ENCODE measurements around the gene MYH9. TPM values are rescaled to one million over a fixed set of nuclear protein-coding genes. Genes with fewer than 3 reads are reported as not detected.
A peak's percentile ranks its signal among the peaks of the same experiment; 100 is the strongest.

The MYH9 gene
- total RNA-seq, 1 donor from 2014 or later: 111 TPM

DNA sequence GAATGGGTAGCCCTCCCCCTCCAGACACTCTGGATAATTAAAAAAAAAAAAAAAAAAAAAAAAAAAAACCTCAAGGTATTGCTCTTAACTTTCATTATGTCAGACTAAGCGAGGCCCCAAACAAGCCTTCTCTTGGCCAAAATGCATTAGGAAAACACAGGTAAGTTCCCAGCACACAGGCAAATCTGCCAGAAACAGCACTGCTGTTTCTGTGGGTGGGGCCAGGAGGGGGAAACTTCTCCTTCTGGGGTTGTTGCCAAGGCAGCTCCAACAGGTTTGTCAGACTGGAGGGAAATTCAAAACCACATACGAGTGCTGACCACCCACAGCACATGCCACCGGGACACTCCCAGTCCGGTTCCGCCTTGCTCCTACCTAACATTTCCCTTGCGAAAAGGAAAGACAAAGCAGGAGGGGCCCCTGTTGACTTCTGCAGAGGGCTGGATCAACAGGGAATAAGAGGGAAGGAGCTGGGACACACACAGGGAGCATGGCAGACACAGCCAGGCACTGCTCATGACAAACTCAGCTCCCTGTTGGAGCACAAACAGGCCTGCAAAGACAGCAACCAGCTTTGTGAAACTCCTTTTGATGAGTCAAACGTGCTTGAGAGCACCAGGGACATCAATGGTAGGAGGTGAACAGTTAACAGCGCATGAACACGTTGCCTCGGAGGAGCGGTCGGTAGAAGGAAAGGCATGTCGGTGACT, 55.0 kb downstream of the MYH9 start:
- Histone ChIP-seq H3K9ac (ENCODE audit: low read depth in 1 of 3, low read length in 3 of 3) (peak overlapping the region in 2 of 3 donors; percentile 25 to 76), H3K27ac (ENCODE audit: low read depth, low read length) (peak overlapping the region; percentile 92), H3K36me3 (ENCODE audit: control insufficient read depth in 3 of 3, insufficient read depth in 3 of 3, low read length in 3 of 3) (peaks cover 21 to 34% (median 24%) of the 10 kb centered on the region in 3 donors), H3K4me1 (ENCODE audit: control insufficient read depth in 3 of 3, insufficient read depth in 3 of 3, low read length in 3 of 3) (peaks cover 97 to 100% (median 99%) of the 10 kb centered on the region in 3 donors), H3K27me3 (ENCODE audit: control insufficient read depth in 3 of 3, insufficient read depth in 3 of 3, low read length in 3 of 3) (no peaks in the 10 kb centered on the region), H3K9me3 (ENCODE audit: control insufficient read depth in 3 of 3, low read length in 3 of 3) (no peaks in the 10 kb centered on the region), H3K4me3 (ENCODE audit: low read length in 3 of 3) (no peak overlapping the region)

DNA sequence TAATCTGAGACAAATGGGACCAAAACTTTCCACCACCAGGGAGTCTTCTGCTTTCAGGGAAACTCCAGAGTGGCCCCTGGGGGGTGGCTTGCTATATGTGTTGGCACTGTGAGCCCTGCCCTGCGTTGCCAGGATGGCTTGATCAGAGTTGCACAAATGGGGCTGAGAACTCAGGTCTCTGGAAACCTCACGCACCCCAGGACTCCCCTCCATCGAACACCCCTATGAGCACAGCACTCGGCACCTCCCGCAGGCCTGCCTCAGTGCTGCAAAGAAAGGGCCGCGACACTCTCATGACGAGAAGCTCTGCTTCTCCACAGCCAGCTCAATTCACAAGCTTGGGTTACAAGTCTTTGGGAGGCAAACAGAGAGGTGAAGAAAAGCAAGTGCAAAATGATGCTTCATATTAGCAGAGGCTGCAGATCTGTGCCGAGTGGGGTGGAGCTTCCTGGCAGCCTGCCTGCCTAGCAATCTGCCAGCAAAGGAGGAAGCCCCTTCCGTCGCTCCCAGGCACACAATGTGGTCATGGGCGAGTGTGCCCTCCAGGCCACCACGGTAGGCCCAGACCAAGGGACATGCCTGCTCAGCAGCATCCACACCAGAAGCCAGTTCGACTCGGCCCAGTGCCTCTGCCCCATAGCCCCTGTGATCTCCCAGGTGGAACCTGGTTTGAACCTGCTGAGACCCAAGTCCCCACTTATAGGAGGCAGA, 55.7 kb downstream of the MYH9 start:
- H3K9ac ChIP-seq (ENCODE audit: low read depth in 1 of 3, low read length in 3 of 3): peak overlapping the region; percentile 25 to 76 (median 26)
- H3K4me1 ChIP-seq (ENCODE audit: control insufficient read depth in 3 of 3, insufficient read depth in 3 of 3, low read length in 3 of 3): peaks cover 97 to 100% (median 98%) of the 10 kb centered on the region in 3 donors
- peaks cover 24 to 31% (median 25%) of the 10 kb centered on the region in 3 donors for H3K36me3 ChIP-seq (ENCODE audit: control insufficient read depth in 3 of 3, insufficient read depth in 3 of 3, low read length in 3 of 3)
- H3K27me3 ChIP-seq (ENCODE audit: control insufficient read depth in 3 of 3, insufficient read depth in 3 of 3, low read length in 3 of 3): no peaks in the 10 kb centered on the region
- H3K27ac ChIP-seq (ENCODE audit: low read depth, low read length): peak overlapping the region; percentile 92
- no peaks in the 10 kb centered on the region for H3K9me3 ChIP-seq (ENCODE audit: control insufficient read depth in 3 of 3, low read length in 3 of 3)
- peak overlapping the region; percentile 6 to 41 (median 35) for H3K4me3 ChIP-seq (ENCODE audit: low read length in 3 of 3)

DNA sequence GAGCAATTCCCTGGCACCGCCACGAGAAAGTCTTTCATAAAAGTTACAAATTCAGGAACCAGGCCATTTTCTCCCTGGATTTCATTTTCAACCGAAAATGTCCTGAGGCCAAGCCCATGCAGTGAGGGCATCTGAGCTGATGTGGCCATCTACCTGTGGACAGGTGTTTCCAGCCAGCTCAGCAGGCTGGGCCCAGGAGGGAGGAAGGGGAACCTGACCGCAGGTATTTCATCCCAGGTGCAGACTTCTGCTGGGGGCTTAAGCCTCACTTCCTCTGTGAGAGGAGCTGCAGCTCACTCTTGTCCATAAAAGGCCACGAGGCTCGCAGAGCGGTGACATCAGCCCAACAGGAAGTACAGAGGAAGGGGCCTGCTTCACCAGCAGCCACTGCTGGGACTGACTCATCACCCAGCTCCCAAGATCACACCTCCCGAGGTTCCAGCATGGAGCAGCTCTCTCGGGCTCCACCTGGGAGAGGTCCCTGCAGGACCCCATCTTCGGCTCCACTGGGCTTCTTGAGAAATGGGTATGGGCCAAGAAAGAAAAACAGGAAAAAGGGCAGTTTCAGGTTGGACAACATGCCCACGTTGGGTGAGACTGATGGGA, 56.4 kb downstream of the MYH9 start:
- H3K9me3 ChIP-seq (ENCODE audit: control insufficient read depth in 3 of 3, low read length in 3 of 3): no peaks in the 10 kb centered on the region
- peaks cover 97 to 100% (median 97%) of the 10 kb centered on the region in 3 donors for H3K4me1 ChIP-seq (ENCODE audit: control insufficient read depth in 3 of 3, insufficient read depth in 3 of 3, low read length in 3 of 3)
- peak overlapping the region; percentile 26 to 76 (median 54) for H3K9ac ChIP-seq (ENCODE audit: low read depth in 1 of 3, low read length in 3 of 3)
- H3K4me3 ChIP-seq (ENCODE audit: low read length in 3 of 3): peak overlapping the region in 2 of 3 donors; percentile 6 to 22
- H3K27ac ChIP-seq (ENCODE audit: low read depth, low read length): peak overlapping the region; percentile 92
- H3K36me3 ChIP-seq (ENCODE audit: control insufficient read depth in 3 of 3, insufficient read depth in 3 of 3, low read length in 3 of 3): peaks cover 21 to 31% (median 24%) of the 10 kb centered on the region in 3 donors
- no peaks in the 10 kb centered on the region for H3K27me3 ChIP-seq (ENCODE audit: control insufficient read depth in 3 of 3, insufficient read depth in 3 of 3, low read length in 3 of 3)

DNA sequence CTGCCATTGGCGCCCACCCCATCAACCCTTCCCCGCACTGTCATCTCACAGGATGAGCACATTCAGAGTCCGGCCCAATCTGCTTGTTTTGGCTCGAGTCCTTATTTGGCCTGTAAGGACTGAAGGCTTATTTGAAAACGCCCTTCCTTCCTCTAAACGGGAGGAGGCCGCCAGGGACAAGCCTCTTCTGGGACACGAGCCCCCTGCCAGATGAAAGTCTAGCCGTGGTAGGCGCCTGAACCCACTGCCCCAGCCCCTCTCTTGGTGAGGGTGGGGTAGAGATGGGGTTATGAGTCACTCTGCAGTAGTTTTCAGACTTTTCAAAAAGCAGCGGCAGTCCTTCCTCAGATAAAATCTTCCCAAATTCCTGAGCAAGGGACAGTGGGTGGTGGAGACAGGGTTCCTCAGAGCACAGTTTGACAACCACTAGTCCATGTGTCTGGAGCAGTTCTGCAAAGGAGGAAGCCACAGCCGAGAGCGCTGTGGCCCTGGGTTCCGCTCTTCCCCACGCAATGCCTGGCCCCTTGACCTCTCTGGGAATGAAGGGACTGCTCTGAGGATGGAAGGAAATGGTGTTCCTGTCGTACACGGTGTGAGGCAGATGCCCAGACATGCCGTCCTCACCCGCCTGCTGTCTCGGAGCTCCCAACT, 57.0 kb downstream of the MYH9 start:
- peak overlapping the region in 2 of 3 donors; percentile 18 to 22 for H3K4me3 ChIP-seq (ENCODE audit: low read length in 3 of 3)
- H3K36me3 ChIP-seq (ENCODE audit: control insufficient read depth in 3 of 3, insufficient read depth in 3 of 3, low read length in 3 of 3): peaks cover 22 to 36% (median 31%) of the 10 kb centered on the region in 3 donors
- peaks cover 97 to 100% (median 97%) of the 10 kb centered on the region in 3 donors for H3K4me1 ChIP-seq (ENCODE audit: control insufficient read depth in 3 of 3, insufficient read depth in 3 of 3, low read length in 3 of 3)
- peak overlapping the region; percentile 13 to 76 (median 54) for H3K9ac ChIP-seq (ENCODE audit: low read depth in 1 of 3, low read length in 3 of 3)
- peak overlapping the region; percentile 92 for H3K27ac ChIP-seq (ENCODE audit: low read depth, low read length)
- H3K9me3 ChIP-seq (ENCODE audit: control insufficient read depth in 3 of 3, low read length in 3 of 3): no peaks in the 10 kb centered on the region
- no peaks in the 10 kb centered on the region for H3K27me3 ChIP-seq (ENCODE audit: control insufficient read depth in 3 of 3, insufficient read depth in 3 of 3, low read length in 3 of 3)

- Histone ChIP-seq H3K9me3 (ENCODE audit: control insufficient read depth in 3 of 3, low read length in 3 of 3) (no peaks in the 10 kb centered on the region), H3K27me3 (ENCODE audit: control insufficient read depth in 3 of 3, insufficient read depth in 3 of 3, low read length in 3 of 3) (no peaks in the 10 kb centered on the region), H3K36me3 (ENCODE audit: control insufficient read depth in 3 of 3, insufficient read depth in 3 of 3, low read length in 3 of 3) (peaks cover 24 to 40% (median 32%) of the 10 kb centered on the region in 3 donors), H3K27ac (ENCODE audit: low read depth, low read length) (peak overlapping the region; percentile 92), H3K4me3 (ENCODE audit: low read length in 3 of 3) (peak overlapping the region in 2 of 3 donors; percentile 17 to 18), H3K9ac (ENCODE audit: low read depth in 1 of 3, low read length in 3 of 3) (peak overlapping the region in 2 of 3 donors; percentile 16 to 76), H3K4me1 (ENCODE audit: control insufficient read depth in 3 of 3, insufficient read depth in 3 of 3, low read length in 3 of 3) (peaks cover 97 to 100% (median 97%) of the 10 kb centered on the region in 3 donors)
These were observed 57.6 kb downstream of the MYH9 start for GRCh38 chr22:36330127-36330526.

- Histone ChIP-seq H3K9ac (ENCODE audit: low read depth in 1 of 3, low read length in 3 of 3) (peak overlapping the region in 2 of 3 donors; percentile 37 to 76), H3K27ac (ENCODE audit: low read depth, low read length) (peak overlapping the region; percentile 92), H3K4me3 (ENCODE audit: low read length in 3 of 3) (peak overlapping the region in 2 of 3 donors; percentile 17 to 22), H3K4me1 (ENCODE audit: control insufficient read depth in 3 of 3, insufficient read depth in 3 of 3, low read length in 3 of 3) (peaks cover 96 to 100% (median 97%) of the 10 kb centered on the region in 3 donors), H3K36me3 (ENCODE audit: control insufficient read depth in 3 of 3, insufficient read depth in 3 of 3, low read length in 3 of 3) (peaks cover 22 to 38% (median 27%) of the 10 kb centered on the region in 3 donors), H3K9me3 (ENCODE audit: control insufficient read depth in 3 of 3, low read length in 3 of 3) (no peaks in the 10 kb centered on the region), H3K27me3 (ENCODE audit: control insufficient read depth in 3 of 3, insufficient read depth in 3 of 3, low read length in 3 of 3) (no peaks in the 10 kb centered on the region)
These were observed 58.3 kb downstream of the MYH9 start for GRCh38 chr22:36329254-36330078.

DNA sequence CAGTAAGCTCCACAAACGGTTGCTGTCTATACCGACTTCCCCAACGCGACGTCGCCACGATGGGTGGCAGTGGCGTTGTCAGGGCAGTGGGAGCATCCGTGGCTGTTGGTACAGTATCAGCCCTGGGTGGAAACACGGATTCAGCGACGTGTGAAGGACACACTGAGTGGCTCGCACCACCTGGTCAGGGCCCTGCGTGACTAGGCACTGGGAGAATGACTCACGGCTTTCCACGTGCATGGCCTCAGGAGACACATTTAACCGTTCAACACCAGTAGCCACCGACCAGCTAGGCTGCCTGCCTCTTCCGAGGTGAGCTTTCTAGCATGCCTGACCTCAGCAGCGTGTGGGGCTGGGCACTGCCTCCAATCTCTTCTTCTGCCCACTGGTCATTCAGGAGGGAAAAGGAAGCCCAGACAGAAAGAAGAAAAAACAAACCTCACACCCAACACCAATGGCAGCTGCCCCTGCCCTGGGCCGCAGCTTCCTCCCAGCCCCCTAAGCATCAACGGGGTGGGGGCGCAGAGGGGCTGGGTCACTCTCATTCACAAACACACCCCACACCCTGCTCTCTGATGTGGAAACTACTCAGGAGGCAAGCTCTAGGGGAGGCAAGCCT, 59.0 kb downstream of the MYH9 start:
- Histone ChIP-seq H3K9me3 (ENCODE audit: control insufficient read depth in 3 of 3, low read length in 3 of 3) (no peaks in the 10 kb centered on the region), H3K36me3 (ENCODE audit: control insufficient read depth in 3 of 3, insufficient read depth in 3 of 3, low read length in 3 of 3) (peaks cover 25 to 35% (median 26%) of the 10 kb centered on the region in 3 donors), H3K27ac (ENCODE audit: low read depth, low read length) (peak overlapping the region; percentile 92), H3K4me1 (ENCODE audit: control insufficient read depth in 3 of 3, insufficient read depth in 3 of 3, low read length in 3 of 3) (peaks cover 97 to 100% (median 98%) of the 10 kb centered on the region in 3 donors), H3K4me3 (ENCODE audit: low read length in 3 of 3) (peak overlapping the region in 2 of 3 donors; percentile 27 to 31), H3K9ac (ENCODE audit: low read depth in 1 of 3, low read length in 3 of 3) (peak overlapping the region; percentile 37 to 76 (median 51)), H3K27me3 (ENCODE audit: control insufficient read depth in 3 of 3, insufficient read depth in 3 of 3, low read length in 3 of 3) (no peaks in the 10 kb centered on the region)

DNA sequence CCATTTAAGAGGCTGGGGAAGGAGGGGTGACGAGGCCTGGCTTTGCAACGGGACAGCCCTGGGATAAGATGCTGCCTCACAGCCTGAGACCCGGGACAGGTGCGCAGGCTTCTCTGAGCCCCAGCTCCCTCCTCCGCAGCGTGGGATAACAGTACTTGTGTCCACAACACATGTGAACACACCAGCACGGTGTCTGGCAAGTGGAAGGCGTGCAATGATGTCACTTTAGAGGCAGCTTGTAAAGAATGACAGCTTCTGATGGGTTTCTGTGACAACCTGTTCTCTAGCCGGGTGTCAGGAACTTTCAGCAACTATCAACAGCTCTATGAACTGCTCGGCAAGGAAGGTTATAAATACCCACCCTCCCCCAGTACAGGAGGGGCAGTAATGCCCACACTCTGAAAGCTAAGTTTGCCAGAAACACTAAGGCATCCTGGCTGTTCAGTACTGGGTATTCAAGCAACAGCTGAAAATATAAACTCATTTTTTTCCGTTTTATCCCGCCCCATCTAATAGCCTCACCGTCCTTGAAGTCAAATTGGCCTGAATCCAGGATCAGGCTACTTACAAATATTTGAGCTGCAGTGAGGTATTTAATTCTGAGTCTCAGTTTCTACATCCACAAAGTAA, 59.7 kb downstream of the MYH9 start:
- no peaks in the 10 kb centered on the region for H3K9me3 ChIP-seq (ENCODE audit: control insufficient read depth in 3 of 3, low read length in 3 of 3)
- no peak overlapping the region for H3K4me3 ChIP-seq (ENCODE audit: low read length in 3 of 3)
- H3K36me3 ChIP-seq (ENCODE audit: control insufficient read depth in 3 of 3, insufficient read depth in 3 of 3, low read length in 3 of 3): peaks cover 26 to 35% (median 26%) of the 10 kb centered on the region in 3 donors
- peak overlapping the region; percentile 92 for H3K27ac ChIP-seq (ENCODE audit: low read depth, low read length)
- no peaks in the 10 kb centered on the region for H3K27me3 ChIP-seq (ENCODE audit: control insufficient read depth in 3 of 3, insufficient read depth in 3 of 3, low read length in 3 of 3)
- peaks cover 97 to 100% (median 98%) of the 10 kb centered on the region in 3 donors for H3K4me1 ChIP-seq (ENCODE audit: control insufficient read depth in 3 of 3, insufficient read depth in 3 of 3, low read length in 3 of 3)
- H3K9ac ChIP-seq (ENCODE audit: low read depth in 1 of 3, low read length in 3 of 3): peak overlapping the region; percentile 35 to 76 (median 51)
